HepG2 (cell line): ENCODE measurements around the gene POPDC2.

ENCODE experiments used
- ATM ChIP-seq: fragments of 450-650 bp; IDR thresholded peaks from 2 replicates; pipeline ENCODE4 v1.7.1; 2017; ENCODE audit warnings: mild to moderate bottlenecking, borderline replicate concordance
- HNRNPH1 ChIP-seq: fragments of 200-400 bp; formaldehyde crosslinking; optimal IDR thresholded peaks from 2 replicates; pipeline ENCODE3; 2017; ENCODE audit warnings: mild to moderate bottlenecking, low read depth, low read length
- MED1 ChIP-seq: sonication (generic); formaldehyde crosslinking; IDR thresholded peaks from 2 replicates; pipeline ENCODE4 v1.4.0; 2020; ENCODE audit warnings: missing genetic modification reagents
- MEIS2 ChIP-seq: sonication (generic); formaldehyde crosslinking; IDR thresholded peaks from 2 replicates; pipeline ENCODE4 v1.9.0; 2021; ENCODE audit warnings: mild to moderate bottlenecking, missing genetic modification reagents
- POLR2G ChIP-seq: fragments of 200-400 bp; formaldehyde crosslinking; IDR thresholded peaks from 2 replicates; pipeline ENCODE4 v1.6.1; 2018; ENCODE audit warnings: mild to moderate bottlenecking, low read depth, low read length, moderate library complexity
- SP2 ChIP-seq: sonication (generic); formaldehyde crosslinking; IDR thresholded peaks from 2 replicates; pipeline ENCODE4 v1.5.1; 2020; ENCODE audit warnings: mild to moderate bottlenecking, missing genetic modification reagents
- SRSF9 ChIP-seq: fragments of 200-400 bp; formaldehyde crosslinking; IDR thresholded peaks from 2 replicates; pipeline ENCODE4 v1.6.1; 2018; ENCODE audit warnings: borderline replicate concordance, mild to moderate bottlenecking, low read depth, low read length; ENCODE audit not compliant: insufficient read depth, poor library complexity, severe bottlenecking
- ZFP62 ChIP-seq: sonication (generic); formaldehyde crosslinking; IDR thresholded peaks from 2 replicates; pipeline ENCODE4 v1.4.0; 2020; ENCODE audit warnings: missing genetic modification reagents

GRCh38 chr3:119641416-119641815, 19.0 kb downstream of the POPDC2 start:
- TF ChIP-seq SP2 (CRISPR knock-in tag): no peak
- no peak for TF ChIP-seq POLR2G
- no peak for TF ChIP-seq SRSF9
- no peak for TF ChIP-seq ZFP62
- TF ChIP-seq HNRNPH1: no peak
- TF ChIP-seq ATM: no peak
- TF ChIP-seq MEIS2 (CRISPR knock-in tag): no peak
- no peak for TF ChIP-seq MED1 (CRISPR knock-in tag)
